ENCODE results near the gene RPL13.

RPL13 gene

DNA sequence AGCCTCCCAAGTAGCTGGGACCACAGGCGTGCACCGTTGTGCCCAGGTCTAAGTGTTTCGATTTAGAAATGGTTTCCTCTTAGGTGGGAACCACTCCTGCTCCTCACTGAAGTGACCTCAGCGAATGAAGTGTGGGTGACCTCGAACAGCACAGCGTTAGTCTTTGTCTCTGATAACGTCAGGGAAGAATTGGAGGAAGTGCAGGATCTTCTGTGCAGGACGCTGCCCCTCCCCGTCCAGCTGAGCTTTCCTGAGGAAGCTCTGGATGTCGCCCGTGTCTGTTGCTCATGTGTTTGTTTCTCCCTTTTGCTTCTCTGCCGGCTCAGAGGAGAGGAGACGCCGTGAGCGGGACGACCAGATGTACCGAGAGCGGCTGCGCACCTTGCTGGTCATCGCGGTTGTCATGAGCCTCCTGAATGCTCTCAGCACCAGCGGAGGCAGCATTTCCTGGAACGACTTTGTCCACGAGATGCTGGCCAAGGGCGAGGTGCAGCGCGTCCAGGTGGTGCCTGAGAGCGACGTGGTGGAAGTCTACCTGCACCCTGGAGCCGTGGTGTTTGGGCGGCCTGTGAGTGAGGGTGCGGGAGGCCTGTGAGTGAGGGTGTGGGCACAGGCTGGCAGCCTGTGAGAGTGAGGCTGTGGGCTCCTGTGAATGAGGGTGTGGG lies 36.7 kb upstream of the RPL13 start:
- no peak for TF ChIP-seq EZH2phosphoT487 (conservative IDR thresholded peaks at IDR 0.05; ENCODE audit: low read length)
- TF ChIP-seq, protein P1, sequence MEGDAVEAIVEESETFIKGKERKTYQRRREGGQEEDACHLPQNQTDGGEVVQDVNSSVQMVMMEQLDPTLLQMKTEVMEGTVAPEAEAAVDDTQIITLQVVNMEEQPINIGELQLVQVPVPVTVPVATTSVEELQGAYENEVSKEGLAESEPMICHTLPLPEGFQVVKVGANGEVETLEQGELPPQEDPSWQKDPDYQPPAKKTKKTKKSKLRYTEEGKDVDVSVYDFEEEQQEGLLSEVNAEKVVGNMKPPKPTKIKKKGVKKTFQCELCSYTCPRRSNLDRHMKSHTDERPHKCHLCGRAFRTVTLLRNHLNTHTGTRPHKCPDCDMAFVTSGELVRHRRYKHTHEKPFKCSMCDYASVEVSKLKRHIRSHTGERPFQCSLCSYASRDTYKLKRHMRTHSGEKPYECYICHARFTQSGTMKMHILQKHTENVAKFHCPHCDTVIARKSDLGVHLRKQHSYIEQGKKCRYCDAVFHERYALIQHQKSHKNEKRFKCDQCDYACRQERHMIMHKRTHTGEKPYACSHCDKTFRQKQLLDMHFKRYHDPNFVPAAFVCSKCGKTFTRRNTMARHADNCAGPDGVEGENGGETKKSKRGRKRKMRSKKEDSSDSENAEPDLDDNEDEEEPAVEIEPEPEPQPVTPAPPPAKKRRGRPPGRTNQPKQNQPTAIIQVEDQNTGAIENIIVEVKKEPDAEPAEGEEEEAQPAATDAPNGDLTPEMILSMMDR (IDR thresholded peaks at IDR 0.05; ENCODE audit: insufficient read depth, low read length, poor library complexity, severe bottlenecking), result no peak
- H4K20me1 ChIP-seq (ENCODE audit: low read depth, low read length), result no peaks in the 10 kb centered on the region; the same call in 1 of the 2 replicates
- H3K36me3 ChIP-seq (ENCODE audit: low read length), result no peaks in the 10 kb centered on the region
- no peaks in the 10 kb centered on the region for H3F3A ChIP-seq (ENCODE audit: insufficient read depth)
- H3K9me2 ChIP-seq (replicated peaks; ENCODE audit: insufficient read depth, low read length), result no peaks in the 10 kb centered on the region
- H3K4me2 ChIP-seq (ENCODE audit: low read depth, low read length, poor library complexity, severe bottlenecking), result no peak overlapping the region
- no peak overlapping the region for H2AFZ ChIP-seq (ENCODE audit: low read depth, low read length, severe bottlenecking)
- H3K27ac ChIP-seq (ENCODE audit: low read depth, low read length), result no peak overlapping the region
- H3K79me2 ChIP-seq (ENCODE audit: insufficient read depth, low read length), result peaks cover 8% of the 10 kb centered on the region; the same call in 1 of the 2 replicates
- no peak overlapping the region for H3K4me3 ChIP-seq (ENCODE audit: insufficient read depth, low read length, poor library complexity, severe bottlenecking)
- H3K9me3 ChIP-seq (ENCODE audit: insufficient read depth, low read length), result no peaks in the 10 kb centered on the region
- H3K27me3 ChIP-seq (ENCODE audit: low read length), result no peaks in the 10 kb centered on the region
- no peak overlapping the region for H3K9ac ChIP-seq (ENCODE audit: low read length)

DNA sequence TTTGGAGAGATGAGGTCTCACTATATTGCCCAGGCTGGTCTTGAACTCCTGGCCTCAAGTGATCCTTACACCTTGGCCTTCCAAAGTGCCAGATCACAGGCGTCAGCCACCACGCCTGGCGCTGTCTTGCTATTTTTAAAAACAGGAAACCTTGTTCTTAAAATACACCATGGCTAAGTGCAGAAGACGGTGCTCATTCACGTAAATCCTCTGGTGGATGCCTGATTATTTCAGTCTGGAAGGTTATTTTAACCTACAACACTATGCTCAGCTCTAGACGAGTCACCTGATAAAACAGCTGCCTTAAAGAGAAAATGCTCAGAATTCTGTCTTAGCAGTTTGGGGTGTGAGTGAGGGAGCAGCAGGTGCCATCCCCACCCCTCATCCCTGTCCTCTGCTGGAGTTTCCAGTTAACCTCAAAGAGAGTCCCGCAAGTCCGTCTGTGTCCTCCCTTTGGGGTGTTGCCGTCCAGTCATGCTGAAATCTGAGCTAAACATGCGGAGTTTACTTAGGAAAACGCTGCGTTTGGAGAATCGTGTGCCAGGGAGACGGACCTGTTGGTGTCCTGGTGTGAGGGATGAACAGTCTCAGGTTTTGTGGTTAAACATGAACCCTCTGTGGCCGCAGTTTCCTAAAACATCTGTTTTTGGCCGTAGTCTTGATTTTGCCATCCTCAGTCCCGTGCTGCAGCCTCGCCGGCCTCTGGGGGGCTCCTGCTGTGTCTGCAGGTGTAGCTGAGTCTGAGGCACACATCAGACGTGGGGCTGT lies 35.2 kb upstream of the RPL13 start:
- TF ChIP-seq, protein P1 (IDR thresholded peaks at IDR 0.05; ENCODE audit: insufficient read depth, low read length, poor library complexity, severe bottlenecking), result no peak
- TF ChIP-seq EZH2phosphoT487 (conservative IDR thresholded peaks at IDR 0.05; ENCODE audit: low read length), result no peak
- Histone ChIP-seq H2AFZ (ENCODE audit: low read depth, low read length, severe bottlenecking) (no peak overlapping the region), H3F3A (ENCODE audit: insufficient read depth) (no peaks in the 10 kb centered on the region), H3K4me2 (ENCODE audit: low read depth, low read length, poor library complexity, severe bottlenecking) (peak overlapping the region; percentile 20), H3K27me3 (ENCODE audit: low read length) (no peaks in the 10 kb centered on the region), H4K20me1 (ENCODE audit: low read depth, low read length) (no peaks in the 10 kb centered on the region), H3K9ac (ENCODE audit: low read length) (no peak overlapping the region), H3K9me2 (replicated peaks; ENCODE audit: insufficient read depth, low read length) (no peaks in the 10 kb centered on the region), H3K27ac (ENCODE audit: low read depth, low read length) (peak overlapping the region; percentile 58), H3K36me3 (ENCODE audit: low read length) (no peaks in the 10 kb centered on the region), H3K4me3 (ENCODE audit: insufficient read depth, low read length, poor library complexity, severe bottlenecking) (no peak overlapping the region), H3K9me3 (ENCODE audit: insufficient read depth, low read length) (no peaks in the 10 kb centered on the region), H3K79me2 (ENCODE audit: insufficient read depth, low read length) (peaks cover 4% of the 10 kb centered on the region; the same call in 1 of the 2 replicates)

DNA sequence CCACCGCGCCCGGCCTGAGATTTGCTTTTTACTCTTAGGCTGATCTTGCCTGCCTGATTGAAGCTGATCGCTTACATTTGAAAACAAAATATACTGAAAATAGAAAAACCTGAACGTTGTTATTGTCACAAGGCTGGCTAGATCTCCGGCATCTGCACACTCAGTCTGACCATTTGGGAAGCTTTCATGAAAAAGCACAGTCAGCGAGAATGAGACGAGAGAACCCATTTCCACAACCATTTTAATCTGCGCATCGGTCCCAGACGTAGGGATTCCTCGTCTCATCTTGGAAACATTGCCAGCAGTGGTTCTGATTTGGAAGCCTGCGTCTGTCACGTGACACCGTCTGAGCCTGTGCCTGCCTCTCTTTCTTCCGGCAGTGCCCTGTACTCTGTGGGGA lies 31.4 kb upstream of the RPL13 start:
- Histone ChIP-seq H3K9me2 (replicated peaks; ENCODE audit: insufficient read depth, low read length) (no peaks in the 10 kb centered on the region), H3F3A (ENCODE audit: insufficient read depth) (no peaks in the 10 kb centered on the region), H3K4me3 (ENCODE audit: insufficient read depth, low read length, poor library complexity, severe bottlenecking) (no peak overlapping the region), H3K4me2 (ENCODE audit: low read depth, low read length, poor library complexity, severe bottlenecking) (no peak overlapping the region), H3K27me3 (ENCODE audit: low read length) (no peaks in the 10 kb centered on the region), H4K20me1 (ENCODE audit: low read depth, low read length) (no peaks in the 10 kb centered on the region), H2AFZ (ENCODE audit: low read depth, low read length, severe bottlenecking) (no peak overlapping the region), H3K36me3 (ENCODE audit: low read length) (no peaks in the 10 kb centered on the region; the same call in 1 of the 2 replicates), H3K79me2 (ENCODE audit: insufficient read depth, low read length) (no peaks in the 10 kb centered on the region), H3K9ac (ENCODE audit: low read length) (no peak overlapping the region), H3K27ac (ENCODE audit: low read depth, low read length) (no peak overlapping the region), H3K9me3 (ENCODE audit: insufficient read depth, low read length) (no peaks in the 10 kb centered on the region)
- no peak for TF ChIP-seq EZH2phosphoT487 (conservative IDR thresholded peaks at IDR 0.05; ENCODE audit: low read length)
- TF ChIP-seq, protein P1 (IDR thresholded peaks at IDR 0.05; ENCODE audit: insufficient read depth, low read length, poor library complexity, severe bottlenecking), result no peak

Measured in SU-DHL-6 (cell line).